ENCODE data around the gene TET1.
A peak's percentile ranks its signal among the peaks of the same experiment; 100 is the strongest.

The TET1 gene

DNA sequence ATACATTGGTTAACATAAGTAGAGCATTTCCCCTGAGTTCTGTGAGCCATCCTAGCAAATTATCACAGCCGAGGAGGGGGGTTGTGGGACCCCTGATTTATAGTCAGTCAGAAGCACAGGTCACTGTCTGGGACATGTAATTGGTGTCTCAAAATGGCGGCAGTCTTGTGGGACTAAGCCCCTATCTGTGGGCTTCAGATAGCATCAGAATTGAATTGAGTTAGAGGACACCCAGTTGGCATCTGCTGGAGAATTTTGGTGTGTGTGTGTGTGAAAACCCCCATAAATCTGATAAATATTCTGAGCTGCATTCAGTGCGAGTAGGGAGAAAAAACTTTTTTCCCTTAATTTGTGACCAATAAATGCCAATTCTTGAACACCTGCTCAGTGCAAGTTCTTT, 6.5 kb upstream of the TET1 start:
- Mint-ChIP-seq H3K4me3 (no peak overlapping the region), H3K9me3 (no peaks in the 10 kb centered on the region), H3K27me3 (peaks cover 13 to 25% of the 10 kb centered on the region in 2 donors), H3K4me1 (ENCODE audit: low read depth in 2 of 2) (no peaks in the 10 kb centered on the region), H3K36me3 (ENCODE audit: insufficient read depth) (no peaks in the 10 kb centered on the region), H3K27ac (no peak overlapping the region)
- DNase-seq, result no peak
- ATAC-seq (replicated peaks), result no peak

DNA sequence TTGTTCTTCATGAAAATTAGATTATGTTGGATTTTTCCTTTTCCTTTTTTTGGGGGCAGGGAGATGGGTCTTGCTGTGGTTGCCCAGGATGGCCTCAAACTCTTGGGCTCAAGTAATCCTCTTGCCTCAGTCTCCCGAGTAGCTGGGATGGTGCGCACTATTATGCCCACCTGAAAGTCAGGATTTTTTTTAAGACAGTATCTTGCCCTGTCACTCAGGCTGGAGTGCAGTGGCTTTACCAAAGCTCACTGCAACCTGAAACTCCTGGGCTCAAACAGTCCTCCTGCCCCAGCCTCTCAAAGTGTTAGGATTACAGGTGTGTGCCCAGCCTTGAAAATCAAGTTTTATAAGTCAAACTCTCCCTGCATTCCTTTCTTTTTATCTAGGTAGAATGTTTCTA, 1.7 kb upstream of the TET1 start:
- no peak overlapping the region for H3K4me3 Mint-ChIP-seq
- no peak for DNase-seq

DNA sequence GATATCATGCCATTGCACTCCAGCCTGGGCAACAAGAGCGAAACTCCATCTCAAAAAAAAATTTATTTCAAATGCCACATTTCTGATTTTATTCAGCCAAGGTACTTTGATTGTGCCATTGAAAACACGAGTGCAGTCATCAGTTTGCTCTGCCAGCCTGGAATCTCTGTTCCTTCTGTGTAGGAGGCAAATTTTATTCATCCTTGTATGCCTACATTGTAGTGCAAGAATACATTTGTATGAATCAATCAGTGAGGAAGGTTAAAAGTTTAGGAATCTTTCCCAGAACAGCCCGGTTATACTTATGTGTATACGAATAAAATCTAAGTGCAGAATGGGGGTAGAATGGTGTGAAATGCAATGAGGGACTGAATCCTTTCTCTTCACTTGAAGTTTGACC, 886 bp upstream of the TET1 start:
- no peak for ATAC-seq (replicated peaks)
- no peak overlapping the region for H3K4me3 Mint-ChIP-seq
- no peak overlapping the region for H3K27ac Mint-ChIP-seq

More for the DNA sequence above, 1.7 kb upstream of the TET1 start:
- H3K9me3 Mint-ChIP-seq, result no peaks in the 10 kb centered on the region
- no peak for ATAC-seq (replicated peaks)
- peaks cover 51 to 62% of the 10 kb centered on the region in 2 donors for H3K27me3 Mint-ChIP-seq
- H3K4me1 Mint-ChIP-seq (ENCODE audit: low read depth in 2 of 2), result peaks cover 11 to 12% of the 10 kb centered on the region in 2 donors
- no peaks in the 10 kb centered on the region for H3K36me3 Mint-ChIP-seq (ENCODE audit: insufficient read depth)
- H3K27ac Mint-ChIP-seq, result no peak overlapping the region

DNA sequence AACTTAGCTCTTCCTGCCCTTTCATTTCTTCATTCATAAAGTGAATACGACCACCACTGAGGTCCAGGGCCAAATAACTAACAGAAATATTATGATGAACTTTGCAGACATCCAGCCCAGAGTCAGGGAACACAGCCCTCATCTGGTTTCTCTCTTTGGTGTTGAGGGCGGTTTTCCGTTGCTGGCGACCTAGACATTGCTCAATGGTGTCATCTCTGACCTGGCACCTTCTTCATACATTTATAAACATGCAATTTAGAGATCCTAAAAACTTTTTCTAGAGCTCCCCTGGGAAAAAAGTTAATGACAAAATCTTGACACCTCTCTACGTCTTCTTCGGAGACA, 324 bp upstream of the TET1 start:
- no peak for DNase-seq
- Mint-ChIP-seq H3K27me3 (peaks cover 61 to 75% of the 10 kb centered on the region in 2 donors), H3K27ac (no peak overlapping the region), H3K4me1 (ENCODE audit: low read depth in 2 of 2) (peaks cover 11 to 12% of the 10 kb centered on the region in 2 donors), H3K36me3 (ENCODE audit: insufficient read depth) (no peaks in the 10 kb centered on the region), H3K9me3 (no peaks in the 10 kb centered on the region), H3K4me3 (peak overlapping the region; percentile 78 to 80)
- ATAC-seq (replicated peaks), result peak; percentile 63

More for the DNA sequence above, 886 bp upstream of the TET1 start:
- Mint-ChIP-seq H3K4me1 (ENCODE audit: low read depth in 2 of 2) (peaks cover 11 to 12% of the 10 kb centered on the region in 2 donors), H3K36me3 (ENCODE audit: insufficient read depth) (no peaks in the 10 kb centered on the region), H3K9me3 (no peaks in the 10 kb centered on the region), H3K27me3 (peaks cover 56 to 70% of the 10 kb centered on the region in 2 donors)
- no peak for DNase-seq

DNA sequence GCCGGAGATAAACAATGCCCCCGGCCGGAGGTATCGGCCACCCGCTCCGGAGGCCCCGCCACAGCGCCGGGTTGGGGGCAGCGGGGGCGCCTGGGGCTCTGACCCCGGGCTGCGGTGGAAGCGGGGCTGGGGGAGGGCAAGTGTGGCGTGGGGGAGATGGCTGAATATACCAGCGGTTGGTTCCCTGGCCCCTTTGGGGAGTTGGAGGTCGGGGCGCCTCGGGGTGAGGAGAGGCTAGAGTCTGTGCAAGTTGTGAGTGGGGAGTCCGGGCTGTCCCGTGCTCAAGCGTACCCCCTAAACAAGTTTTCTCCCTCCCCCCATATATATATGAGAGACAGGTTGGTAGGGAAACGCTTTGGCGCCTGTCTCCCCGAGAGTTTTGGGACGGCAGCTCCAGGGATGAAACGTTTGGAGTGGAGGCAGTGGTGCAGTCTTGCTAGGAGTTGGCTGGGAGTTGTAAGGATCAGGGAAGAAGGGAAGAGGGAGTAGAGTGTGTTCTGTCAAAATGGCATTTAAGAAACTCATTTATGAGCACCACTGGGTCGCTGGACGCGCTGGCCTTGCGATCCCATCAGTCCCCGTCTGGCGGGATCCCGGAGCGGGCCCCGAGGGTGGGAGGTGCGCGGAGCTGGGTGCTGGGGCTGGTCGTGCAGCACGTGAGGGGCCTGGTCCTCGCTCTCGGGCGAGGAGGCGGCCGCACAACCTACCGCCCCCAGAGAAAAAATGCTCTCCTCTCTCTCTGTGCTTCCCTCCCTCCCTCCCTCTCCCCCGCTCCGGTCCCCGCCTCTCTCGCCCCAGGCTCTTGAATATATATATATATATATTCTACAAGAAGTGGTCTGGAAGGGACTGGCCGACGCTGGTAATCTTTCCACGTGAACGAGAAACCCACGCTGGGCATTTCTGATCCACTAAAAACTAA, 1.1 kb downstream of the TET1 start:
- DNase-seq (peak in 1 of 3 experiments; percentile 10), ATAC-seq (replicated peaks) (peak; percentile 42)
- peaks cover 65 to 79% of the 10 kb centered on the region in 2 donors for H3K27me3 Mint-ChIP-seq
- no peaks in the 10 kb centered on the region for H3K9me3 Mint-ChIP-seq
- peaks cover 11 to 12% of the 10 kb centered on the region in 2 donors for H3K4me1 Mint-ChIP-seq (ENCODE audit: low read depth in 2 of 2)
- H3K4me3 Mint-ChIP-seq, result peak overlapping the region; percentile 78 to 80
- H3K27ac Mint-ChIP-seq, result no peak overlapping the region
- H3K36me3 Mint-ChIP-seq (ENCODE audit: insufficient read depth), result no peaks in the 10 kb centered on the region

DNA sequence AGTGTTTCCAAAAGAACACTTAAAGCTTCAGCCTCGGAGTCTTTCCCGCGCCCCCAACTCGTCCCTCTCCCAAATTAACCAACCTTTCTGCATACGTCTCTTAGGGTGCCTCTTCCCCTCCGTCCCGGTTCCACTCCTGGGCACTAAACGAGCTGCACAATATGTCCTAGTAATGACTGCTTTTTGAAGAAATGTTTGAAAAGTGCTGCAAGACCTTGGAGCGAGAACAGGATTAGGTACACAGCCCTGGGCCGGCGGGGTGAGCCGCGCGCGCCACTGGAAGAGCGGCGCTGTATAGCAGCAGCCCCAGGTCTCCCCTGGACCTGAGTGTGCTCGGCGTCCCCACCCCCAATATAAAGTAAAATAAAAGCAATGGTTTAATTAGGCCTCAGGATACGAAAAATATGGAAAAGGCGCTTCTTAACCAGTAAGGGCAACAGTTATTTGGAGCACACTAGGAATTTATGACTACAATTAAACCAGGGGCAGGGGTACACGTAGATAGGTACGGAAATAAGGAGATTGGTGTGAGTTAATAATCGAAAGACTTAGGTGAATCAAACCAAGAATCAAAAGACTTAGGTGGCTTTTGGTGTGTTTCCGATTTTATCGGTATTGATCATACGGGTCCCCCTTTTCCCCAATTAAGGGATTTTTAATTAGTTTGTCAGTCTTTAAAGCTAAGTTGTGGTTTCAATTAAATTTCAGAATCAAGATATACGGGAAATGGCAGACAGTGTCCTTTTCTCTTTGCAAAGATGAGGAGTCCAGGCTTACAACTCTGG, 1.9 kb downstream of the TET1 start:
- Mint-ChIP-seq H3K27me3 (peaks cover 65 to 70% of the 10 kb centered on the region in 2 donors), H3K9me3 (no peaks in the 10 kb centered on the region), H3K4me3 (peak overlapping the region; percentile 67 to 80), H3K27ac (no peak overlapping the region), H3K36me3 (ENCODE audit: insufficient read depth) (no peaks in the 10 kb centered on the region), H3K4me1 (ENCODE audit: low read depth in 2 of 2) (peaks cover 11 to 12% of the 10 kb centered on the region in 2 donors)
- ATAC-seq (replicated peaks) (no peak), DNase-seq (no peak)

DNA sequence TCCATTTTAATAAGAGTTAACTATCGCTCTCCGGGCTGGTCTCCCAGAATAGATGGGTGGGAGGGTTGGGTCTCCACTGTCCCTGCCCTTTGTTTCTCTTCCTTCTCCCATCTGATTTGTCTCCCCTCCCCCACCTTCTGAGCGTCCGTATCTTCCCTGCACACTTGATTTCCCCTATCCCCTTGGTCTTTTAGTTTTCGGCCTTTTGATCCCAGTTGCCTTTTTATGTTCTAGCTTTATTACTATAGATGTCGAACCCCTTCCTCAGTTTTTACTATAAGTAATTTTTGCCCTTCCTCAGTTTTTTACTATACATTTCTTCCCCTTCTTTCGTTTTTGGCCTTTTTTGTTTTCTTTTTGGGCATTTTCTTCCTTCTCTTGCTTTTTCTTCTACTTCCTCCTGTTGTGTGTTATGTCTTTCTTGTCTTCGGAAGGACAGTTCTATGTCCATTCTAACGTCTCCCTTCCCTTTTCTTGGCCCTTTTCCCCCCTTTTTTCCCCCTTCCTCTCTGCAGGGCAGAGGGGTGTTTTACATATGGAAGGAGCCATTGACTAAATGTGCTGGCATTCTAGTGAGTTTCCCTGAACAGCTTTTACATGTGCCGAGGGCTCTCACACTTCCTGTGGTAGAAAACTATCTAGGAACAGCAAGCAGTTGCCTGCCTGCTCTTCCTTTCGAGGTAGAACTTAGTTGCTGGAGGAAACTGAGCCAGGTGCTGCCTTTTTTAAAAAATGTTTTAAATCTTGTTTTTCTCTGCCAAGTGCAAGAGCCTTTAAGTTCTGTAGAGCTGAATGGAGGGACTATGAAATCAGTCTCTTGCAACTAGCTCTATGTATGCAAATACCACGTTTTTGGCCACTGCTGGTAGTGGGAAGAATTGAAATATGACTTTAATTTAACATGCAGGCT, 2.8 kb downstream of the TET1 start:
- peaks cover 58 to 62% of the 10 kb centered on the region in 2 donors for H3K27me3 Mint-ChIP-seq

DNA sequence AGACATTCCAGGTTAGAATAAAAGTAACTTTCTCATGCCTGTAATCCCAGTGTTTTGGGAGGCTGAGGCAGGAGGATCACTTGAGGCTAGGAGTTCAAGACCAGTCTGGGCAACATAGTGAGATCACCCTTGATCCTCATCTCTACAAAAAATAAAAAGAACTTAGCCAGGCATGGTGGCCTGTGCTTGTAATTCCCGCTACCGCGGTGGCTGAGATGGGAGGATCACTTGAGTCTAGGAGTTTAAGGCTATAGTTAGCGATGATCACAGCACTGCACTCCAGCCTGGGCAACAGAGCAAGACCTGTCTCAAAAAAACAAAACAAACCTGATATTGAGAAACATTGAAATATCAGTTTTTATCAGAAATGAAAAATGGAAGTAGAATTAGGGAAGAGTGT, 4.6 kb downstream of the TET1 start:
- DNase-seq, result no peak
- Mint-ChIP-seq H3K36me3 (ENCODE audit: insufficient read depth) (no peaks in the 10 kb centered on the region), H3K4me3 (no peak overlapping the region), H3K27ac (no peak overlapping the region), H3K9me3 (no peaks in the 10 kb centered on the region), H3K4me1 (ENCODE audit: low read depth in 2 of 2) (peaks cover 9 to 11% of the 10 kb centered on the region in 2 donors), H3K27me3 (peaks cover 49 to 51% of the 10 kb centered on the region in 2 donors)
- no peak for ATAC-seq (replicated peaks)

More for the DNA sequence above, 2.8 kb downstream of the TET1 start:
- no peak for DNase-seq
- no peaks in the 10 kb centered on the region for H3K9me3 Mint-ChIP-seq
- no peak overlapping the region for H3K27ac Mint-ChIP-seq
- no peaks in the 10 kb centered on the region for H3K36me3 Mint-ChIP-seq (ENCODE audit: insufficient read depth)
- no peak overlapping the region for H3K4me3 Mint-ChIP-seq
- no peak for ATAC-seq (replicated peaks)
- peaks cover 11 to 12% of the 10 kb centered on the region in 2 donors for H3K4me1 Mint-ChIP-seq (ENCODE audit: low read depth in 2 of 2)

DNA sequence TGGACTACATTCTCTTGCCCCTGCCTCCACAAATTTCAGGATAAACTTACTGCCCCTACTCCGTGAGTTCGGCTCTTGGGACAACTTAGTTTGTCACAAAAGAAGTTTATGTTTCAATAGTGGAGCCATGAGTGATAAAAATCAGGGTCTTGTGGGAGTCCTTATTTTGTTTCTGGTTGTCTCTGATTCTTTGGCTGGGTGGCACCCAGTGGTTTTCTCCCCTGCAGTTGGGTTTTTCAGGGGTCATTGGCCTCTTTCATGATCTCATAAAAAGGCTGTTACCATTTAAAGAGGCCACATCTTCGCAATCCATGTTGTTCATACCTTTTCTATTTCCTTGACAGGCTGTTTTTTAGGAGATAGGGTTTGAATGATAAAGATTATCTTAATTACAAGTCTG, 5.5 kb downstream of the TET1 start:
- no peaks in the 10 kb centered on the region for H3K36me3 Mint-ChIP-seq (ENCODE audit: insufficient read depth)
- peaks cover 46 to 47% of the 10 kb centered on the region in 2 donors for H3K27me3 Mint-ChIP-seq
- DNase-seq (no peak), ATAC-seq (replicated peaks) (no peak)
- peaks cover 7 to 11% of the 10 kb centered on the region in 2 donors for H3K4me1 Mint-ChIP-seq (ENCODE audit: low read depth in 2 of 2)
- no peak overlapping the region for H3K27ac Mint-ChIP-seq
- no peak overlapping the region for H3K4me3 Mint-ChIP-seq
- no peaks in the 10 kb centered on the region for H3K9me3 Mint-ChIP-seq

DNA sequence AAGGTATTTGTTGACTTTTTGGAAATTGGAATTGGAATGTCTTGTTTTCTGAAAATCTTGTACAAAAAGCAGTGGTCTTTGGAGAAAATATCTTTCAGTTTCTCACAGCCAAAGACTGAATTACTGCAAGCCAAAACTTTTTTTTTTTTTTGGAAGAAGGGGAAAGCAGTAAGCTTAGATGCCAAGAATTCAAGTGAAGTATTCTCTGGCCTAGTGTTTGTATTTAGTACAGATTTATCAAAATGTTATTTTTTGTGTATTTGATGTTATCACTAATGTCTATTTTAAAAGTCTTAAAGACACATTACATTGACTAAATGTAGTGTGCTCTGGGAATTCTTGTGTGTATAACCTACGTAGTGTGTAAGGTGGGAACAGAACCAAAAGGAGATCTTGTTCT, 6.2 kb downstream of the TET1 start:
- no peaks in the 10 kb centered on the region for H3K36me3 Mint-ChIP-seq (ENCODE audit: insufficient read depth)
- H3K4me1 Mint-ChIP-seq (ENCODE audit: low read depth in 2 of 2), result peaks cover 3 to 8% of the 10 kb centered on the region in 2 donors
- no peak overlapping the region for H3K4me3 Mint-ChIP-seq
- ATAC-seq (replicated peaks) (no peak), DNase-seq (no peak)
- no peaks in the 10 kb centered on the region for H3K9me3 Mint-ChIP-seq
- H3K27me3 Mint-ChIP-seq, result peaks cover 40 to 41% of the 10 kb centered on the region in 2 donors
- H3K27ac Mint-ChIP-seq, result no peak overlapping the region

DNA sequence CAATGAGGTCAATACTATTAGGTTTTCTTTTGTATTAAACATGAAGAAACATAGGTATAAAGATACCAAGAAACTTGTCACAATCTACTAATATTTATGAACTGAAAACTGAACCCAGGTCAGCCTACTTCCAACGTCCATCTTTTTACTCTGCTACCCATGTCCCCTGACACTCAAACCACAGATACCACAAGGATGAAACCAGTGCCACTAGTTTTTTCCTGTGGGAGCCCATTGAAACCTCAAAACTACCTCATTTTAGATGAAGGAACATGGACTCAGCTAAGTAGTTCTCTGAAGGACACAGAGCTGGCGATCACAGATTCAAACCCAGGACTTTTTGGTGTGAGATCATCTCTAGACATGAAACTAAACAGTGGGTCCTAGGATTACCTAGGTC, 6.8 kb downstream of the TET1 start:
- DNase-seq (no peak), ATAC-seq (replicated peaks) (no peak)
- Mint-ChIP-seq H3K27ac (no peak overlapping the region), H3K4me3 (no peak overlapping the region), H3K4me1 (ENCODE audit: low read depth in 2 of 2) (peaks cover 1 to 4% of the 10 kb centered on the region in 2 donors), H3K27me3 (peaks cover 35 to 36% of the 10 kb centered on the region in 2 donors), H3K36me3 (ENCODE audit: insufficient read depth) (no peaks in the 10 kb centered on the region), H3K9me3 (no peaks in the 10 kb centered on the region)

DNA sequence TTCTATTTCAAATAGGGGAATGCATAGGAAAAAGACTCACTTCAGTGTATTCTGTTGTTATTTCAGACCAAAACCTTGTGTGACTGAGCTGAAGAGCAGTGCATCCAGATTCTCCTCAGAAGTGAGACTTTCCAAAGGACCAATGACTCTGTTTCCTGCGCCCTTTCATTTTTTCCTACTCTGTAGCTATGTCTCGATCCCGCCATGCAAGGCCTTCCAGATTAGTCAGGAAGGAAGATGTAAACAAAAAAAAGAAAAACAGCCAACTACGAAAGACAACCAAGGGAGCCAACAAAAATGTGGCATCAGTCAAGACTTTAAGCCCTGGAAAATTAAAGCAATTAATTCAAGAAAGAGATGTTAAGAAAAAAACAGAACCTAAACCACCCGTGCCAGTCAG, 12.0 kb downstream of the TET1 start:
- H3K27ac Mint-ChIP-seq, result no peak overlapping the region
- H3K27me3 Mint-ChIP-seq, result peaks cover 6 to 10% of the 10 kb centered on the region in 2 donors
- H3K4me3 Mint-ChIP-seq, result no peak overlapping the region
- H3K4me1 Mint-ChIP-seq (ENCODE audit: low read depth in 2 of 2), result peaks cover 6 to 7% of the 10 kb centered on the region in 2 donors
- H3K36me3 Mint-ChIP-seq (ENCODE audit: insufficient read depth), result no peaks in the 10 kb centered on the region
- no peaks in the 10 kb centered on the region for H3K9me3 Mint-ChIP-seq
- no peak for ATAC-seq (replicated peaks)
- DNase-seq, result no peak

DNA sequence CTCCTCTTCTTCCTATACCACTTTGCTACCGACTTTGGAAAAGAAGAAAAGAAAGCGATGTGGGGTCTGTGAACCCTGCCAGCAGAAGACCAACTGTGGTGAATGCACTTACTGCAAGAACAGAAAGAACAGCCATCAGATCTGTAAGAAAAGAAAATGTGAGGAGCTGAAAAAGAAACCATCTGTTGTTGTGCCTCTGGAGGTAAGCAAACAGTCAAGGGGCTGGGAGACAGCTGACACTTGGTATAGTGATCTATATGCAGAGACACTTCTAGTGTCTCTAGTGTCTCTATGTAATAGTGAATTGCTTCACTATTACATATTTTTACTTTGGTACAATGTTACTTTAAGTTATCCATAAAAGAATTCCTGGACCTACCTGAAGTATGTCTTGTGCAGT, 13.9 kb downstream of the TET1 start:
- Mint-ChIP-seq H3K36me3 (ENCODE audit: insufficient read depth) (no peaks in the 10 kb centered on the region), H3K4me1 (ENCODE audit: low read depth in 2 of 2) (peaks cover 6 to 7% of the 10 kb centered on the region in 2 donors), H3K9me3 (no peaks in the 10 kb centered on the region), H3K27me3 (peaks cover under 1 to 10% of the 10 kb centered on the region in 2 donors), H3K27ac (no peak overlapping the region), H3K4me3 (no peak overlapping the region)
- DNase-seq, result no peak
- ATAC-seq (replicated peaks), result no peak

Measured in effector memory CD8-positive, alpha-beta T cell (primary cell).